Thyroid gland (tissue), 4 donors: ENCODE data around the gene STK40. TPM values are rescaled to one million over a fixed set of nuclear protein-coding genes. Genes with fewer than 3 reads are reported as not detected.
A peak's percentile ranks its signal among the peaks of the same experiment; 100 is the strongest.

Experiments
- DNase-seq, 2 donors: peaks; one replicate each; pipeline ENCODE4 v3.0.0-alpha.2; 2019
- H3K27ac ChIP-seq, 3 donors: fragments of 200-600 bp; sonication (generic); 1 replicate in 2 of 3; 2 replicates in 1 of 3; pipeline ENCODE4 v1.5.1; 2016 to 2019; ENCODE audit warnings: mild to moderate bottlenecking in 1 of 3, moderate library complexity in 1 of 3
- H3K27me3 ChIP-seq: fragments of 200-600 bp; sonication (generic); one replicate; pipeline ENCODE4 v1.5.1; 2019
- H3K36me3 ChIP-seq, 2 donors: fragments of 200-600 bp; sonication (generic); one replicate each; pipeline ENCODE4 v1.5.1; 2016 to 2019
- H3K4me1 ChIP-seq, 2 donors: fragments of 200-600 bp; sonication (generic); one replicate each; pipeline ENCODE4 v1.5.1; 2017 to 2019
- H3K4me3 ChIP-seq, 3 donors: fragments of 200-600 bp; sonication (generic); replicated peaks in 1 of 3; 1 replicate in 2 of 3; 2 replicates in 1 of 3; pipeline ENCODE4 v1.5.1; 2016; ENCODE audit warnings: mild to moderate bottlenecking in 1 of 3
- H3K9me3 ChIP-seq: fragments of 200-600 bp; sonication (generic); one replicate; pipeline ENCODE4 v1.5.1; 2017
- CTCF ChIP-seq, 6 experiments: fragments of 200-600 bp in 3 of 6; fragments of 450-650 bp in 3 of 6; sonication (generic) in 3 of 6; IDR thresholded peaks; one replicate each; pipeline ENCODE4 v1.5.1; 2016 to 2019; ENCODE audit warnings: antibody characterized with exemption in 6 of 6, mild to moderate bottlenecking in 2 of 6, inconsistent platforms in 1 of 6, moderate library complexity in 1 of 6
- POLR2A ChIP-seq, 2 donors: fragments of 450-650 bp; IDR thresholded peaks; one replicate each; pipeline ENCODE4 v1.6.1; 2017; ENCODE audit warnings: antibody characterized with exemption in 2 of 2, mild to moderate bottlenecking in 2 of 2, moderate library complexity in 1 of 2
- WGBS, 2 donors: methylation state at CpG; one replicate each; pipeline ENCODE4 v1.1.5; 2017; 5-methylcytosine and 5-hydroxymethylcytosine counted together
- intact Hi-C: fragments of 100-400 bp; cut with DNase I; formaldehyde crosslinking; loops from one replicate; pipeline ENCODE4 v1.15.1; 2023
- total RNA-seq, 4 donors: library from RNA; depleted of rRNA; stranded (reverse); fragments of >200 nt; gene quantifications; one replicate each; pipeline ENCODE4 v1.2.3, GENCODE V29; 2016

Gene STK40
- total RNA-seq, 4 donors from 2014 or later: 37.0 to 61.1 (median 50.9) TPM

- no peak overlapping the region for H3K4me3 ChIP-seq
- no peak overlapping the region for H3K27ac ChIP-seq
- no peaks in the 10 kb centered on the region for H3K27me3 ChIP-seq
- intact Hi-C loops: no loop called here
- peaks cover 8 to 13% of the 10 kb centered on the region in 2 donors for H3K4me1 ChIP-seq
- TF ChIP-seq CTCF (IDR thresholded peaks at IDR 0.05) (no peak), POLR2A (IDR thresholded peaks at IDR 0.05) (no peak)
- H3K36me3 ChIP-seq: no peaks in the 10 kb centered on the region
- DNase-seq: peak in 1 of 2 donors; percentile 29
- H3K9me3 ChIP-seq: no peaks in the 10 kb centered on the region
- WGBS, 2 donors: 58 to 66% methylated on average over 6 of the region's 6 CpGs
Observed at GRCh38 chr1:36328713-36329112, 57.0 kb downstream of the STK40 start.

- Histone ChIP-seq H3K4me1 (peaks cover 8 to 13% of the 10 kb centered on the region in 2 donors), H3K9me3 (no peaks in the 10 kb centered on the region), H3K4me3 (no peak overlapping the region), H3K36me3 (no peaks in the 10 kb centered on the region), H3K27me3 (no peaks in the 10 kb centered on the region), H3K27ac (no peak overlapping the region)
- TF ChIP-seq POLR2A (IDR thresholded peaks at IDR 0.05): no peak
- TF ChIP-seq CTCF (IDR thresholded peaks at IDR 0.05): no peak
- DNase-seq: no peak
- WGBS, 2 donors: 89 to 96% methylated on average over 5 to 6 of the region's 6 CpGs
- intact Hi-C loops: no loop called here
Observed at GRCh38 chr1:36328088-36328480, 57.6 kb downstream of the STK40 start.

- no peaks in the 10 kb centered on the region for H3K36me3 ChIP-seq
- intact Hi-C loops: no loop called here
- no peak for DNase-seq
- no peaks in the 10 kb centered on the region for H3K9me3 ChIP-seq
- no peak overlapping the region for H3K27ac ChIP-seq
- H3K4me3 ChIP-seq: no peak overlapping the region
- peaks cover 8 to 13% of the 10 kb centered on the region in 2 donors for H3K4me1 ChIP-seq
- H3K27me3 ChIP-seq: no peaks in the 10 kb centered on the region
- WGBS, 2 donors: 88 to 95% methylated on average over 8 to 9 of the region's 9 CpGs
- TF ChIP-seq POLR2A (IDR thresholded peaks at IDR 0.05): no peak
- no peak for TF ChIP-seq CTCF (IDR thresholded peaks at IDR 0.05)
Observed at GRCh38 chr1:36327421-36328087, 58.2 kb downstream of the STK40 start.

GRCh38 chr1:36326499-36326898 lies 59.2 kb downstream of the STK40 start:
- H3K27ac ChIP-seq: no peak overlapping the region
- no peaks in the 10 kb centered on the region for H3K27me3 ChIP-seq
- TF ChIP-seq POLR2A (IDR thresholded peaks at IDR 0.05) (no peak), CTCF (IDR thresholded peaks at IDR 0.05) (no peak)
- intact Hi-C loops: no loop called here
- no peak overlapping the region for H3K4me3 ChIP-seq
- peaks cover 10 to 20% of the 10 kb centered on the region in 2 donors for H3K4me1 ChIP-seq
- WGBS, 2 donors: 40 to 68% methylated on average over 6 of the region's 6 CpGs
- no peaks in the 10 kb centered on the region for H3K36me3 ChIP-seq
- DNase-seq: peak; percentile 51 to 63
- H3K9me3 ChIP-seq: no peaks in the 10 kb centered on the region

GRCh38 chr1:36324353-36324703 lies 61.4 kb downstream of the STK40 start:
- 33 to 39% methylated on average over 7 to 9 of the region's 9 CpGs for WGBS, 2 donors
- intact Hi-C loops: no loop called here

More at GRCh38 chr1:36324353-36324703, 61.4 kb downstream of the STK40 start:
- Histone ChIP-seq H3K4me3 (no peak overlapping the region), H3K4me1 (peaks cover 22 to 34% of the 10 kb centered on the region in 2 donors), H3K27me3 (no peaks in the 10 kb centered on the region), H3K27ac (peak overlapping the region in 1 of 3 donors; percentile 52), H3K36me3 (no peaks in the 10 kb centered on the region), H3K9me3 (no peaks in the 10 kb centered on the region)
- no peak for TF ChIP-seq POLR2A (IDR thresholded peaks at IDR 0.05)
- no peak for TF ChIP-seq CTCF (IDR thresholded peaks at IDR 0.05)
- no peak for DNase-seq
